C4-2B (cell line): ENCODE measurements around the gene SEMA5B.

Source experiments
- H3K27ac ChIP-seq: fragments of 450-650 bp; 2 replicates; pipeline ENCODE4 v1.5.1; 2017
- CTCF ChIP-seq: fragments of 450-650 bp; conservative IDR thresholded peaks from 2 replicates; pipeline ENCODE4 v1.5.1; 2017; ENCODE audit warnings: mild to moderate bottlenecking
- ZFX ChIP-seq: fragments of 450-650 bp; IDR thresholded peaks from 2 replicates; pipeline ENCODE4 v1.6.1; 2017

Gene SEMA5B

GRCh38 chr3:122915300-122916055 lies 112.1 kb downstream of the SEMA5B start:
- no peak for TF ChIP-seq ZFX
- no peak for TF ChIP-seq CTCF
- no peak overlapping the region for H3K27ac ChIP-seq

GRCh38 chr3:122913539-122914100 lies 113.9 kb downstream of the SEMA5B start:
- no peak for TF ChIP-seq CTCF
- TF ChIP-seq ZFX, result no peak
- no peak overlapping the region for H3K27ac ChIP-seq

- no peak overlapping the region for H3K27ac ChIP-seq
- TF ChIP-seq CTCF, result no peak
- TF ChIP-seq ZFX, result no peak
Observed at GRCh38 chr3:122912772-122913538, 114.6 kb downstream of the SEMA5B start.

GRCh38 chr3:122911901-122912300 lies 115.7 kb downstream of the SEMA5B start:
- no peak for TF ChIP-seq ZFX
- TF ChIP-seq CTCF, result no peak

GRCh38 chr3:122908251-122908650 lies 119.3 kb downstream of the SEMA5B start:
- H3K27ac ChIP-seq, result no peak overlapping the region
- TF ChIP-seq CTCF (no peak), ZFX (no peak)

More at GRCh38 chr3:122911901-122912300, 115.7 kb downstream of the SEMA5B start:
- no peak overlapping the region for H3K27ac ChIP-seq

GRCh38 chr3:122907471-122907870 lies 120.1 kb downstream of the SEMA5B start:
- TF ChIP-seq CTCF (no peak), ZFX (no peak)
- no peak overlapping the region for H3K27ac ChIP-seq

GRCh38 chr3:122903171-122903570 lies 124.4 kb downstream of the SEMA5B start:
- TF ChIP-seq ZFX, result no peak
- TF ChIP-seq CTCF, result no peak
- no peak overlapping the region for H3K27ac ChIP-seq
